ENCODE measurements around the gene HSDL2.
"Not testable (repeated sequence)": the region's sequence is repeated elsewhere in the genome, so short reads cannot be mapped to it uniquely, and the experiment has no call there.

The HSDL2 gene

DNA sequence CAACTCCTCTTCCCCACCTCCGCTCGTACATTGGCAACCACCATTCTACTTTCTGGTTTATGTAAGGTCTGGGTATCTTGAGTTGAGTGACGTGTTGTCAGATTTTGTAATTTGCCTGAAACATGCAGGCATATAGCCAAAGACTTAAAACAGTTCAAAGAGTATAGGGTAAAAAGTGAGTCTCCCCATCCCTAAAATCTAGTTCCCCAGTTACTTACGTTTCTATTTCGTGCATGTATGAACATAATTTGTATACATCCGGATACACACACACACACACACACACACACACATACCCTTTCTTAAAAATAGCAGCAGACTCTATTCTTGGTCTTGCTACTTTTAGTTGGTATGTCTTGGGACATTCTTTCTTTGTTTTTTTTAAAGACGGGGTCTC, 915 bp downstream of the HSDL2 start:
- CTCF ChIA-PET = no interaction called here
- Histone ChIP-seq H3K27ac (ENCODE audit: insufficient read depth in 1 of 2, low read depth in 1 of 2, low read length in 2 of 2, poor library complexity in 1 of 2, severe bottlenecking in 2 of 2) (peak overlapping the region; percentile 23 to 81), H3K9me3 (ENCODE audit: control extremely low read depth in 1 of 5, control insufficient read depth in 4 of 5, insufficient read depth in 2 of 5, low read depth in 1 of 5, low read length in 4 of 5) (no peaks in the 10 kb centered on the region), H3K4me3 (ENCODE audit: control insufficient read depth in 1 of 7, extremely low read depth in 1 of 7, insufficient read depth in 4 of 7, low read depth in 2 of 7, low read length in 6 of 7) (peak overlapping the region in 6 of 7 experiments; percentile 86 to 98 (median 92)), H3K36me3 (ENCODE audit: control insufficient read depth in 4 of 4, insufficient read depth in 4 of 4, low read length in 3 of 4) (peaks cover 0 to 2% (median 0%) of the 10 kb centered on the region in 4 experiments), H3K4me1 (ENCODE audit: control extremely low read depth in 1 of 4, control insufficient read depth in 4 of 4, insufficient read depth in 4 of 4, low read length in 3 of 4) (peaks cover 11 to 48% (median 32%) of the 10 kb centered on the region in 4 experiments), H3K27me3 (replicated peaks in 2 of 5; ENCODE audit: control insufficient read depth in 4 of 5, insufficient read depth in 5 of 5, low read length in 4 of 5) (no peaks in the 10 kb centered on the region)
- DNase-seq = peak in 2 of 3 donors; percentile 13 to 59
- WGBS (ENCODE audit: insufficient coverage) = 60% methylated on average over 3 of the region's 7 CpGs
- POLR2A ChIA-PET = no interaction called here

DNA sequence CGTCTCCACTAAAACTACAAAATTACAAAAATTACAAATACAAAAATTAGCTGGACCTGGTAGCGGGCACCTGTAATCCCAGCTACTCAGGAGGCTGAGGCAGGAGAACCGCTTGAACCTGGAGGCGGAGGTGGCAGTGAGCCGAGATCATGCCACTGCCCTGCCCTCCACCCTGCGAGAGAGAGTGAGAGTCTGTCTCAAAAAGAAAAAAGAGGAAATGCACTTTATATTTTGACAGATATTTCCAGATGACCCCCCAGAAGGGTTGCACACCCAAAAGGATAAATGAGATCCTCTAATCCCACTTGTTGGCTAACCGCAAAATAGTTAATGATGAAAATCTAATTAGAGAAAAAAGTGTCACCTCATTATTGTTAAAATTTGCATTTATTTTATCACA, 2.2 kb downstream of the HSDL2 start:
- H3K27me3 ChIP-seq (replicated peaks in 2 of 5; ENCODE audit: control insufficient read depth in 4 of 5, insufficient read depth in 5 of 5, low read length in 4 of 5) = no peaks in the 10 kb centered on the region
- 100% methylated on average over 3 of the region's 7 CpGs for WGBS (ENCODE audit: insufficient coverage)
- H3K9me3 ChIP-seq (ENCODE audit: control extremely low read depth in 1 of 5, control insufficient read depth in 4 of 5, insufficient read depth in 2 of 5, low read depth in 1 of 5, low read length in 4 of 5) = no peaks in the 10 kb centered on the region
- H3K4me3 ChIP-seq (ENCODE audit: control insufficient read depth in 1 of 7, extremely low read depth in 1 of 7, insufficient read depth in 4 of 7, low read depth in 2 of 7, low read length in 6 of 7) = no peak overlapping the region
- CTCF ChIA-PET = no interaction called here
- no peak for DNase-seq
- peaks cover 11 to 41% (median 29%) of the 10 kb centered on the region in 4 experiments for H3K4me1 ChIP-seq (ENCODE audit: control extremely low read depth in 1 of 4, control insufficient read depth in 4 of 4, insufficient read depth in 4 of 4, low read length in 3 of 4)
- no peaks in the 10 kb centered on the region for H3K36me3 ChIP-seq (ENCODE audit: control insufficient read depth in 4 of 4, insufficient read depth in 4 of 4, low read length in 3 of 4)
- H3K27ac ChIP-seq (ENCODE audit: insufficient read depth in 1 of 2, low read depth in 1 of 2, low read length in 2 of 2, poor library complexity in 1 of 2, severe bottlenecking in 2 of 2) = no peak overlapping the region
- POLR2A ChIA-PET = no interaction called here

DNA sequence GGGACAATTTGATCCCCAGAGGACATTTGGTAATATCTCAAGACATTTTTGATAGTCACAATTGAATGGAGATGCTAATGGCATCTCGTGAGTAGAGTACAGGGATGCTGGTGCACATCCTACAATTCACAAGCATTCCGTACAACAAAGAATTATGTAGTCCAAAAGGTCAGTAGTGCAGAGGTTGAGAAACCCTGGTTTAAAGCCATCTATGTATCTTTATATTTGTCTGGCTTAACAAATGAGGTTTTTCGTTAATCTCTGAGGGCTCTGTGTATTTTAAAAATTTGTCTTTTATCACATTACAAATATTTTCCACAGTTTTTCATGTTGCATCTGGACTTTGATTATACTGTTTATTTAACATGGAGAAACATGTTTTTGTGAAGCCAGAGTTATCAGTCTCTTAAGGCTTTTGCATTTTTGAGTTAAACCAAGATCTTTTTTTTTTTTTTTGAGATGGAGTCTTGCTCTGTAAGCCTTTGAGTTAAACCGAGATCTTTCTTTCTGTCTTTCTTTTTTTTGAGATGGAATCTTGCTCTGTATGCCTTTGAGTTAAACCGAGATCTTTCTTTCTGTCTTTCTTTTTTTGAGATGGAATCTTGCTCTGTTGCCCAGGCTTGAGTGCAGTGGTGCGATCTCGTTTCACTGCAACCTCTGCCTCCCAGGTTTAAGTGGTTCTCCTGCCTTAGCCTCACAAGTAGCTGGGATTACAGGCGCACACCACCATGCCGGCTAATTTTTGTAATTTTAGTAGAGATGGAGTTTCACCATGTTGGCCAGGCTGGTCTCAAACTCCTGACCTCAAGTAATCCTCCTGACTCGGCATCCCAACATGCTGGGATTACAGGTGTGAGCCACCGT, 2.8 kb downstream of the HSDL2 start:
- DNase-seq = no peak
- POLR2A ChIA-PET = no interaction called here
- CTCF ChIA-PET = no interaction called here
- WGBS (ENCODE audit: insufficient coverage) = 100% methylated on average over 4 of the region's 11 CpGs
- Histone ChIP-seq H3K9me3 (ENCODE audit: control extremely low read depth in 1 of 5, control insufficient read depth in 4 of 5, insufficient read depth in 2 of 5, low read depth in 1 of 5, low read length in 4 of 5) (no peaks in the 10 kb centered on the region), H3K27ac (ENCODE audit: insufficient read depth in 1 of 2, low read depth in 1 of 2, low read length in 2 of 2, poor library complexity in 1 of 2, severe bottlenecking in 2 of 2) (no peak overlapping the region), H3K4me1 (ENCODE audit: control extremely low read depth in 1 of 4, control insufficient read depth in 4 of 4, insufficient read depth in 4 of 4, low read length in 3 of 4) (peaks cover 11 to 35% (median 25%) of the 10 kb centered on the region in 4 experiments), H3K4me3 (ENCODE audit: control insufficient read depth in 1 of 7, extremely low read depth in 1 of 7, insufficient read depth in 4 of 7, low read depth in 2 of 7, low read length in 6 of 7) (no peak overlapping the region), H3K27me3 (replicated peaks in 2 of 5; ENCODE audit: control insufficient read depth in 4 of 5, insufficient read depth in 5 of 5, low read length in 4 of 5) (no peaks in the 10 kb centered on the region), H3K36me3 (ENCODE audit: control insufficient read depth in 4 of 4, insufficient read depth in 4 of 4, low read length in 3 of 4) (peaks cover 0 to 3% (median 0%) of the 10 kb centered on the region in 4 experiments)

DNA sequence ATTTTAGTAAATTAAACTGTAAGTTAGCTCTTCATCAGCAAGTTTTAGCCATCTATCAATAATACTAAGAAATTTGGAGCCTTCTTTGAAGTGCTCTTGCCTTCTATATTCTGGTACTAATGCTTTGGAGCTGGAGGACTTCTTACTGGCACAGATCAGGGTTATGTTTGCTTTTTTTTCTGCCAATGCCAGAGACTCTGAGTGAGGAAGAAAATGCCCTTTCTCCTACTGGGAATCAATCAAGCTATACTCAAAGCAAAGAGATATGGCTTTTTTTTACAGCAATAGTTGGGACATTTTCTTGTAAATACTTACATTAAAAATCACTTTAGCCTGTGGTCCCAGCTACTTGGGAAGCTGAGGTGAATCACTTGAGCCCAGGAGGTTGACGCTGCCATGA, 4.3 kb downstream of the HSDL2 start:
- DNase-seq = no peak
- no peaks in the 10 kb centered on the region for H3K9me3 ChIP-seq (ENCODE audit: control extremely low read depth in 1 of 5, control insufficient read depth in 4 of 5, insufficient read depth in 2 of 5, low read depth in 1 of 5, low read length in 4 of 5)
- WGBS (ENCODE audit: insufficient coverage) = 85% methylated on average over 1 of the region's 1 CpG
- no peaks in the 10 kb centered on the region for H3K27me3 ChIP-seq (replicated peaks in 2 of 5; ENCODE audit: control insufficient read depth in 4 of 5, insufficient read depth in 5 of 5, low read length in 4 of 5)
- H3K36me3 ChIP-seq (ENCODE audit: control insufficient read depth in 4 of 4, insufficient read depth in 4 of 4, low read length in 3 of 4) = peaks cover 0 to 3% (median 1%) of the 10 kb centered on the region in 4 experiments
- peaks cover 4 to 27% (median 16%) of the 10 kb centered on the region in 4 experiments for H3K4me1 ChIP-seq (ENCODE audit: control extremely low read depth in 1 of 4, control insufficient read depth in 4 of 4, insufficient read depth in 4 of 4, low read length in 3 of 4)
- CTCF ChIA-PET = no interaction called here
- POLR2A ChIA-PET = interaction anchor here (0.5 kb wide), 1 partner anchor 30 kb away, joined by 3 read pairs; no protein-coding TSS in a partner anchor
- no peak overlapping the region for H3K27ac ChIP-seq (ENCODE audit: insufficient read depth in 1 of 2, low read depth in 1 of 2, low read length in 2 of 2, poor library complexity in 1 of 2, severe bottlenecking in 2 of 2)
- H3K4me3 ChIP-seq (ENCODE audit: control insufficient read depth in 1 of 7, extremely low read depth in 1 of 7, insufficient read depth in 4 of 7, low read depth in 2 of 7, low read length in 6 of 7) = no peak overlapping the region

DNA sequence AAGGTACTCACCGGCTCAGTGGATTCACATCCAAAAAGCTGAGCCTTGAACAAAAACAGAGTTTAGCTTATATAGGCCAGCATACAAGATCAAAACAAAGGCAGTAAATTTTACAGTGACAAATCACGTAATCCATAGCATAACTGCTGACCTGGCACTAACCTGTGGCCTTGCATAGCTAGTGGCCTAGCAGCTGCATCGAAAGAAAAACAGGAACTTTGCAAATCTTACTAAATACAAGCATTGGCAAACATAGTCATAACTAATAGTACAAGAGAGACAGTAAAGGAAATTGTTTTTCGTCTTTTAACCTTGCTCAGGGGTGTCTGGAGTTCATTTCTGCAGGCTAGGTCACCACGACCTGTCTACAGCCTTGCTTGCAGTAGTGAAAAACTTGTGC, 4.8 kb downstream of the HSDL2 start:
- CTCF ChIA-PET = interaction anchor here (0.6 to 1.0 kb wide), 2 partner anchors 333 to 341 kb away, joined by 5 read pairs; partner anchors contain the start of gene INIP
- H3K36me3 ChIP-seq (ENCODE audit: control insufficient read depth in 4 of 4, insufficient read depth in 4 of 4, low read length in 3 of 4) = peaks cover 0 to 3% (median 1%) of the 10 kb centered on the region in 4 experiments
- no peaks in the 10 kb centered on the region for H3K9me3 ChIP-seq (ENCODE audit: control extremely low read depth in 1 of 5, control insufficient read depth in 4 of 5, insufficient read depth in 2 of 5, low read depth in 1 of 5, low read length in 4 of 5)
- peaks cover 4 to 27% (median 15%) of the 10 kb centered on the region in 4 experiments for H3K4me1 ChIP-seq (ENCODE audit: control extremely low read depth in 1 of 4, control insufficient read depth in 4 of 4, insufficient read depth in 4 of 4, low read length in 3 of 4)
- no peak overlapping the region for H3K27ac ChIP-seq (ENCODE audit: insufficient read depth in 1 of 2, low read depth in 1 of 2, low read length in 2 of 2, poor library complexity in 1 of 2, severe bottlenecking in 2 of 2)
- DNase-seq = peak; percentile 44 to 86 (median 78)
- WGBS (ENCODE audit: insufficient coverage) = 0% methylated on average over 2 of the region's 5 CpGs
- H3K27me3 ChIP-seq (replicated peaks in 2 of 5; ENCODE audit: control insufficient read depth in 4 of 5, insufficient read depth in 5 of 5, low read length in 4 of 5) = no peaks in the 10 kb centered on the region
- POLR2A ChIA-PET = interaction anchor here (0.7 kb wide), 1 partner anchor 1420 kb away, joined by 3 read pairs; no protein-coding TSS in a partner anchor
- H3K4me3 ChIP-seq (ENCODE audit: control insufficient read depth in 1 of 7, extremely low read depth in 1 of 7, insufficient read depth in 4 of 7, low read depth in 2 of 7, low read length in 6 of 7) = no peak overlapping the region

DNA sequence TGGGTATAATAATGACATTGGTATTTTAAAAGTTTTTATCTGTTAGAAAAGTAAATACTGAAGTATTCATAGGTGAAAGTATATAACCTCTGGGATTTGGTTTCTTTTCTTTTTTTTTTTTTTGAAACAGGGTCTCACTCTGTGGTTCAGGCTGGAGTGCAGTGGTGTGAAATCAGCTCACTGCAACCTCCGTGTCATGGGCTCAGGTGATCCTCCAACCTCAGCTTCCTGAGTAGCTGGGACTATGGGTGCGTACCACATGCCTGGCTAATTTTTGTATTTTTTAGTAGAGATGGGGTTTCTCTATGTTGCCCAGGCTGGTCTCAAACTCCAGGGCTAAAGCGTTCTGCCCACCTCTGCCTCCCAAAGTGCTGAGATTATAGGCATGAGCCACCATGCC, 7.2 kb downstream of the HSDL2 start:
- Histone ChIP-seq H3K4me3 (ENCODE audit: control insufficient read depth in 1 of 7, extremely low read depth in 1 of 7, insufficient read depth in 4 of 7, low read depth in 2 of 7, low read length in 6 of 7) (no peak overlapping the region), H3K36me3 (ENCODE audit: control insufficient read depth in 4 of 4, insufficient read depth in 4 of 4, low read length in 3 of 4) (peaks cover 0 to 3% (median 1%) of the 10 kb centered on the region in 4 experiments), H3K27me3 (replicated peaks in 2 of 5; ENCODE audit: control insufficient read depth in 4 of 5, insufficient read depth in 5 of 5, low read length in 4 of 5) (no peaks in the 10 kb centered on the region), H3K9me3 (ENCODE audit: control extremely low read depth in 1 of 5, control insufficient read depth in 4 of 5, insufficient read depth in 2 of 5, low read depth in 1 of 5, low read length in 4 of 5) (peaks cover 0 to 1% (median 0%) of the 10 kb centered on the region in 5 experiments), H3K27ac (ENCODE audit: insufficient read depth in 1 of 2, low read depth in 1 of 2, low read length in 2 of 2, poor library complexity in 1 of 2, severe bottlenecking in 2 of 2) (no peak overlapping the region), H3K4me1 (ENCODE audit: control extremely low read depth in 1 of 4, control insufficient read depth in 4 of 4, insufficient read depth in 4 of 4, low read length in 3 of 4) (peaks cover 4 to 14% (median 7%) of the 10 kb centered on the region in 4 experiments)
- DNase-seq = no peak
- CTCF ChIA-PET = no interaction called here
- POLR2A ChIA-PET = no interaction called here
- WGBS (ENCODE audit: insufficient coverage) = 80% methylated on average over 3 of the region's 3 CpGs

DNA sequence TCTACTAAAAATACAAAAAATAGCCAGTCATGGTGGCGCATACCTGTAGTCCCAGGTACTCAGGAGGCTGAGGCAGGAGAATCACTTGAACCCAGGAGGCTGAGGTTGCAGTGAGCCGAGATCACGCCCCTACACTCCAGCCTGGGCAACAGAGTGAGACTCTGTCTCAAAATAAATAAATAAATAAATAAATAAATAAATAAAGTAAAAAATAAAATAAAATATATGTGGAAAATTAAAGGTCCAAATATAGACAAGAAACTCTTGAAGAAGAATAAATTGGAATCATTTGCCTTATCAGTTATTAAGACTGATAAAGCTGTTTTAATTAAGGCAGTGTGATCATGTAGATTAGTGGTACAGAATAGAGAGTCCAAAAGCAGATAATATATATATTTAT, 10.0 kb downstream of the HSDL2 start:
- POLR2A ChIA-PET = interaction anchor here (0.6 kb wide), 1 partner anchor 273 kb away, joined by 3 read pairs; no protein-coding TSS in a partner anchor
- 100% methylated on average over 1 of the region's 3 CpGs for WGBS (ENCODE audit: insufficient coverage)
- CTCF ChIA-PET = not testable (repeated sequence)

More for the DNA sequence above, 10.0 kb downstream of the HSDL2 start:
- not testable (repeated sequence) for H3K4me1 ChIP-seq (ENCODE audit: control extremely low read depth in 1 of 4, control insufficient read depth in 4 of 4, insufficient read depth in 4 of 4, low read length in 3 of 4); DNase-seq; H3K9me3 ChIP-seq (ENCODE audit: control extremely low read depth in 1 of 5, control insufficient read depth in 4 of 5, insufficient read depth in 2 of 5, low read depth in 1 of 5, low read length in 4 of 5); H3K36me3 ChIP-seq (ENCODE audit: control insufficient read depth in 4 of 4, insufficient read depth in 4 of 4, low read length in 3 of 4); H3K27me3 ChIP-seq (replicated peaks in 2 of 5; ENCODE audit: control insufficient read depth in 4 of 5, insufficient read depth in 5 of 5, low read length in 4 of 5); H3K27ac ChIP-seq (ENCODE audit: insufficient read depth in 1 of 2, low read depth in 1 of 2, low read length in 2 of 2, poor library complexity in 1 of 2, severe bottlenecking in 2 of 2); H3K4me3 ChIP-seq (ENCODE audit: control insufficient read depth in 1 of 7, extremely low read depth in 1 of 7, insufficient read depth in 4 of 7, low read depth in 2 of 7, low read length in 6 of 7)

Measured in common myeloid progenitor, CD34-positive (primary cell).